ENCODE measurements around the gene HPCAL1. TPM values are rescaled to one million over a fixed set of nuclear protein-coding genes. Genes with fewer than 3 reads are reported as not detected.
"Not testable (repeated sequence)": the region's sequence is repeated elsewhere in the genome, so short reads cannot be mapped to it uniquely, and the experiment has no call there.

The HPCAL1 gene
- total RNA-seq, 1 donor from 2014 or later, result 9.0 TPM

DNA sequence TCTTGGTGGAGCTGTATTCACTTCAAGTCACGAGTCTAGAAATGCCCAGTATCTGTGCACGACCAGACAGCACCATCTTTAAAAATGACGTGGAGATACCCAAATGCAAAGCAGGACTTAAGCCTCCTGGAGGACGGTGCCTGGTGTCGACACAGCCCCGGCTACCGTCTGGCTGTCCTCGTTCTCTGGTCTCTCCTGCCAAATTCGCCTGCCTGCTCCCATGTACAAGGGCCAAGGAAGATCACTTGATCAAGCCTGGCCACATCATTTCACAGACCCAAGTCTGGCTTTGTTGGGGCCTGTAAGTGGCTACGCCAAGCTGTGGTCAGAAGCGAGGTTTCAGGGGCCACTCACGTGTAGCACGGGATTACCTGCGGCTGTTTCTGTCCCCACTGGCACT, 136.0 kb downstream of the HPCAL1 start:
- Histone ChIP-seq H3K27me3 (ENCODE audit: control insufficient read depth, insufficient read depth, low read length) (no peaks in the 10 kb centered on the region), H3K36me3 (ENCODE audit: control insufficient read depth, insufficient read depth, low read length) (peaks cover 20% of the 10 kb centered on the region), H3K4me3 (ENCODE audit: low read depth, low read length) (no peak overlapping the region)
- TF ChIP-seq, protein P1, sequence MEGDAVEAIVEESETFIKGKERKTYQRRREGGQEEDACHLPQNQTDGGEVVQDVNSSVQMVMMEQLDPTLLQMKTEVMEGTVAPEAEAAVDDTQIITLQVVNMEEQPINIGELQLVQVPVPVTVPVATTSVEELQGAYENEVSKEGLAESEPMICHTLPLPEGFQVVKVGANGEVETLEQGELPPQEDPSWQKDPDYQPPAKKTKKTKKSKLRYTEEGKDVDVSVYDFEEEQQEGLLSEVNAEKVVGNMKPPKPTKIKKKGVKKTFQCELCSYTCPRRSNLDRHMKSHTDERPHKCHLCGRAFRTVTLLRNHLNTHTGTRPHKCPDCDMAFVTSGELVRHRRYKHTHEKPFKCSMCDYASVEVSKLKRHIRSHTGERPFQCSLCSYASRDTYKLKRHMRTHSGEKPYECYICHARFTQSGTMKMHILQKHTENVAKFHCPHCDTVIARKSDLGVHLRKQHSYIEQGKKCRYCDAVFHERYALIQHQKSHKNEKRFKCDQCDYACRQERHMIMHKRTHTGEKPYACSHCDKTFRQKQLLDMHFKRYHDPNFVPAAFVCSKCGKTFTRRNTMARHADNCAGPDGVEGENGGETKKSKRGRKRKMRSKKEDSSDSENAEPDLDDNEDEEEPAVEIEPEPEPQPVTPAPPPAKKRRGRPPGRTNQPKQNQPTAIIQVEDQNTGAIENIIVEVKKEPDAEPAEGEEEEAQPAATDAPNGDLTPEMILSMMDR (IDR thresholded peaks at IDR 0.05; ENCODE audit: insufficient read depth, low read length, severe bottlenecking), result no peak
- DNase-seq (ENCODE audit: low read depth) (no peak), FAIRE-seq (no peak)

DNA sequence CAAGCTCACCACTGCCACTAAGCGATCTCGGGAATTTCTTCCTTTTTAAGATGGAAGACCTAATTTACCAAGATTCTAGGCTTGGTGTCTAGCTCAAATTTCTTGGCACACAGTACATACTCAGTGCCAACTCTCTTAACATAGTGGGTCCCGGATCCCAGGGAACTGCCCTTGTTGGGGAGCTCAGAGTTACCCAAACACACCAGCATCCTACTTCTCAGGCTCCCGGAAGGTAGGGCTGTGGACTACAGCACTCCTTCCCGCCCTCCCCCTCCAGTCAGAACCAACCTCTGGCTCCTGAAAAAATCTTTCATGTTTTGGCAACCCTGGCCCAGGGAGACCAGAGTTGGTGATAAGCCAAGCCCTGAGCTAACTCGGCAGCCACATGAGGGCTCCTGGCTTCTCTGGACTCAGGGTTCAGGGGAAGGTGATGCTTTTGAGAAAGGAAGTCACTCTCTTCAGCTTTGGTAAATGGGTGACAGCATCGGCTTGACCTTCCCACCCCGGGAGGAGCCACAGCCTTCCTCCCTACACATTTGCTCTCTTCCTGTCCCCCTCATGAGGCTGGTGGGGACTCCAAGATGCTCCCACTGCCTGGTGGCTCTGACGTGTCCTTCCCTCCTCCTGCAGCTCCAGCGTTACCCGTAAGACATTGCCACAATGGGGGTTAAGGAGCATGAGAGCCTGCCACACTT, 136.6 kb downstream of the HPCAL1 start:
- H3K4me3 ChIP-seq (ENCODE audit: low read depth, low read length), result no peak overlapping the region
- FAIRE-seq (no peak), DNase-seq (ENCODE audit: low read depth) (no peak)
- H3K36me3 ChIP-seq (ENCODE audit: control insufficient read depth, insufficient read depth, low read length), result peaks cover 23% of the 10 kb centered on the region
- TF ChIP-seq, protein P1 (IDR thresholded peaks at IDR 0.05; ENCODE audit: insufficient read depth, low read length, severe bottlenecking), result no peak
- no peaks in the 10 kb centered on the region for H3K27me3 ChIP-seq (ENCODE audit: control insufficient read depth, insufficient read depth, low read length)

DNA sequence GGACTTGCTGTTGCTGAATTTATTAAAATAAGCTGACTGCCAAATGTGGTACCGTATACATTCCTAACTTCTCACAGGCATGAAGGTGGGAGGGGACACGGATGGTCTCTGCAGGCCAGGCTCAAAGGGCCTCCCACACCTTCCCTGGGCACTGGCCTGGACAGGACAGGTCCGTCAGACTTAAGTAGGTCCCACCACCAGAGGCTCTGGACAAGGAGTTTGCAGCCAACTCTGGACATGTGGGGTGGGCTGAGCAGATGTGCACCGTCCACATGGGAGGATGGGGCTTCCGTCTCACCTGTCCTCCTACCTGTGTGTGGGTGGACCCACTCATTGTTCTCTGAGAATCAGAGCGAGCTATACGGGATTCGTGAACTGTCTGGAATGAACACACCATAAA, 137.3 kb downstream of the HPCAL1 start:
- no peaks in the 10 kb centered on the region for H3K27me3 ChIP-seq (ENCODE audit: control insufficient read depth, insufficient read depth, low read length)
- FAIRE-seq, result no peak
- no peak for DNase-seq (ENCODE audit: low read depth)
- TF ChIP-seq, protein P1 (IDR thresholded peaks at IDR 0.05; ENCODE audit: insufficient read depth, low read length, severe bottlenecking), result no peak
- H3K4me3 ChIP-seq (ENCODE audit: low read depth, low read length), result no peak overlapping the region
- H3K36me3 ChIP-seq (ENCODE audit: control insufficient read depth, insufficient read depth, low read length), result peaks cover 25% of the 10 kb centered on the region

DNA sequence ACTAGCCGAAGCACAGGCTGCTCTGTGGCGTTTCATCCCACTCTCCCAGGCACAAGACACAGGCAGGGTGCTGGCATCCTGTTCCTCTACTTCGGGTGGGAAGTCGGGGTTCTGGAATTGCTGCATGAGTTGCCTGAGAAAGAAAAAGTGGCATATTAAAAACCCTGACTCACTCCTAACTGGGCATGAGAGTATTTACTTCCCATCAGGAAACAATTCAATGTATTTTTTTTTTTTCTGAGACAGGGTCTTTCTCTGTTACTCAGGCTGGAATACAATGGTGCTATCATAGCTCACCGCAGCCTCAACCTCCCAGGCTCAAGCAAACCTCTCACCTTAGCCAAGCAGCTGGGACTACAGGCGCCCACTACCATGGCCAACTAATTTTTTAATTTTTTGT, 138.0 kb downstream of the HPCAL1 start:
- no peak for FAIRE-seq
- Histone ChIP-seq H3K36me3 (ENCODE audit: control insufficient read depth, insufficient read depth, low read length) (peaks cover 26% of the 10 kb centered on the region), H3K4me3 (ENCODE audit: low read depth, low read length) (no peak overlapping the region), H3K27me3 (ENCODE audit: control insufficient read depth, insufficient read depth, low read length) (no peaks in the 10 kb centered on the region)
- TF ChIP-seq, protein P1 (IDR thresholded peaks at IDR 0.05; ENCODE audit: insufficient read depth, low read length, severe bottlenecking), result no peak
- no peak for DNase-seq (ENCODE audit: low read depth)

DNA sequence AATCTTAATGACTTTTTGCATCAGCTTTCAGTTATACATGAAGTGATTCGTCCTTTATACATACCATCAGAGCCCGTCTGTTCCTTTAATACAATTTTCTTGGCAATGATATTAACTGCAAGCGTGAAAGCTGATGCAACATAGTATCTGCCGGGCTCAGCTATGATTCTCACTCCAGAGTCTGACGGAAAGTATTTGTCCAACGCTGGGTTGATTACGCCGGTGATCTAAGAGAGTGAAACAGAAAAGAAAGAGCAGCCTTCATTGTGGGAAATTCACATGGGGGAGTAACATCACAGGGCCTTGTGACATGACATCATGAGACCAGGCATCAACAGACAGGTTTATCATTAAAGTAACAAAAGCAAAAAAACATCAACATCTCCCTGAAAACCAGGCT, 139.2 kb downstream of the HPCAL1 start:
- TF ChIP-seq, protein P1 (IDR thresholded peaks at IDR 0.05; ENCODE audit: insufficient read depth, low read length, severe bottlenecking), result no peak
- Histone ChIP-seq H3K36me3 (ENCODE audit: control insufficient read depth, insufficient read depth, low read length) (peaks cover 26% of the 10 kb centered on the region), H3K4me3 (ENCODE audit: low read depth, low read length) (no peak overlapping the region), H3K27me3 (ENCODE audit: control insufficient read depth, insufficient read depth, low read length) (no peaks in the 10 kb centered on the region)
- FAIRE-seq (no peak), DNase-seq (ENCODE audit: low read depth) (no peak)

DNA sequence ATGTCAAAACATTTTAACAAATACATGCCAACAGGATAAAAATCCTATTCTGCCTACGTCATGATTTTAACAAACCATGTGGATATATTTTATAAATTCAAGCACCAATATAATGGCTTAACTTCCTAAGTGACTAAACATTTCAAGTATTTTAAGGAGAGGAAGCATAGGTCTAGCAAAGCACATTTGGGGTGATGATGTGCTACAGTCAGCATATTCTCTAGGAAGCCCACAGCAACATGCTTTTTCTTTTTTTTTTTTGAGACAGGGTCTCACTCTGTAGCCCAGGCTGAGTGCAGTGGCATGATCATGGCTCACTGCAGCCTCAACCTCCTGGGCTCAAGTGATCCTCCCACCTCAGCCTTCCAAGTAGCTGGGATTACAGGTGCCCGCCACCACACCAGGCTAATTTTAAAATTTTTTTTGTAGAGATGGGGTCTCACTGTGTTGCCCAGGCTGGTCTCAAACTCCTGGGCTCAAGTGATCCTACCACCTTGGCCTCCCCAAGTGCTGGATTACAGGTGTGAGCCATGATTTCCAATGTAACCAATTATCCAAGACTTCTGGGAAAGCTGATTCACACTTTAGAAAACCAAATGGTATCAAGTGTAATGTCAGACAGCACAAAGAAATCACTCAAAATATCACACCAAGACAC, 139.9 kb downstream of the HPCAL1 start:
- not testable (repeated sequence) for FAIRE-seq; H3K4me3 ChIP-seq (ENCODE audit: low read depth, low read length); H3K27me3 ChIP-seq (ENCODE audit: control insufficient read depth, insufficient read depth, low read length); DNase-seq (ENCODE audit: low read depth)
- peaks cover 26% of the 10 kb centered on the region for H3K36me3 ChIP-seq (ENCODE audit: control insufficient read depth, insufficient read depth, low read length)

All from bronchial epithelial cell (primary cell).